Mesendoderm (in vitro differentiated cells): ENCODE data around the gene PLB1.

ENCODE experiments used
- DNase-seq: peaks from one replicate; pipeline ENCODE4 v3.0.0; 2013
- H2AK5ac ChIP-seq: 2 replicates; pipeline ENCODE4 v1.6.1; 2013; ENCODE audit warnings: low read length, inconsistent platforms
- H2BK120ac ChIP-seq: 2 replicates; pipeline ENCODE4 v1.6.1; 2013; ENCODE audit warnings: low read depth, mild to moderate bottlenecking, low read length, moderate library complexity, mixed read lengths
- H2BK15ac ChIP-seq: replicated peaks from 2 replicates; pipeline ENCODE4 v1.6.1; 2013; ENCODE audit warnings: low read depth, mild to moderate bottlenecking, moderate library complexity
- H2BK5ac ChIP-seq: 2 replicates; pipeline ENCODE4 v1.6.1; 2013; ENCODE audit warnings: low read length, inconsistent platforms
- H3K18ac ChIP-seq: 2 replicates; pipeline ENCODE4 v1.6.1; 2013; ENCODE audit warnings: mild to moderate bottlenecking, low read length, mixed read lengths
- H3K23ac ChIP-seq: one replicate; pipeline ENCODE4 v1.6.1; 2013; ENCODE audit warnings: low read length
- H3K27ac ChIP-seq: 2 replicates; pipeline ENCODE4 v1.5.1; 2013; ENCODE audit warnings: low read depth, mild to moderate bottlenecking, inconsistent platforms, low read length, moderate library complexity
- H3K27me3 ChIP-seq: 2 replicates; pipeline ENCODE4 v1.6.1; 2013; ENCODE audit warnings: low read length, control low read depth, mild to moderate bottlenecking, inconsistent platforms; ENCODE audit not compliant: insufficient read depth, poor library complexity
- H3K36me3 ChIP-seq: 2 replicates; pipeline ENCODE4 v1.6.1; 2013; ENCODE audit warnings: low read length, inconsistent platforms; ENCODE audit not compliant: control insufficient read depth, insufficient read depth
- H3K4ac ChIP-seq: one replicate; pipeline ENCODE4 v1.6.1; 2013; ENCODE audit warnings: low read depth, mild to moderate bottlenecking, low read length, moderate library complexity
- H3K4me1 ChIP-seq: 2 replicates; pipeline ENCODE4 v1.6.1; 2013; ENCODE audit warnings: low read depth, low read length, inconsistent platforms; ENCODE audit not compliant: control insufficient read depth
- H3K4me2 ChIP-seq: 2 replicates; pipeline ENCODE4 v1.6.1; 2013; ENCODE audit warnings: low read length
- H3K4me3 ChIP-seq: 2 replicates; pipeline ENCODE4 v1.5.1; 2013; ENCODE audit warnings: mild to moderate bottlenecking, low read length
- H3K56ac ChIP-seq: one replicate; pipeline ENCODE4 v1.6.1; 2013; ENCODE audit warnings: low read length
- H3K79me1 ChIP-seq: 2 replicates; pipeline ENCODE4 v1.6.1; 2013; ENCODE audit warnings: low read length, inconsistent platforms
- H3K79me2 ChIP-seq: 2 replicates; pipeline ENCODE4 v1.6.1; 2013; ENCODE audit warnings: mild to moderate bottlenecking, low read length; ENCODE audit not compliant: control insufficient read depth, insufficient read depth
- H3K9ac ChIP-seq: 2 replicates; pipeline ENCODE4 v1.6.1; 2013; ENCODE audit warnings: low read length, inconsistent platforms
- H4K5ac ChIP-seq: one replicate; pipeline ENCODE4 v1.6.1; 2013; ENCODE audit warnings: low read length
- H4K8ac ChIP-seq: one replicate; pipeline ENCODE4 v1.6.1; 2013; ENCODE audit warnings: low read depth, mild to moderate bottlenecking, control low read depth, low read length, moderate library complexity
- WGBS: extraction: QIAGEN DNeasy Blood & Tissue Kit; methylation state at CpG from one replicate; pipeline ENCODE4 v1.1.7; 2013; ENCODE audit warnings: low lambda C conversion rate, missing lambda C conversion rate; ENCODE audit not compliant: insufficient coverage; ENCODE audit errors: extremely low coverage; 5-methylcytosine and 5-hydroxymethylcytosine counted together

PLB1 gene

DNA sequence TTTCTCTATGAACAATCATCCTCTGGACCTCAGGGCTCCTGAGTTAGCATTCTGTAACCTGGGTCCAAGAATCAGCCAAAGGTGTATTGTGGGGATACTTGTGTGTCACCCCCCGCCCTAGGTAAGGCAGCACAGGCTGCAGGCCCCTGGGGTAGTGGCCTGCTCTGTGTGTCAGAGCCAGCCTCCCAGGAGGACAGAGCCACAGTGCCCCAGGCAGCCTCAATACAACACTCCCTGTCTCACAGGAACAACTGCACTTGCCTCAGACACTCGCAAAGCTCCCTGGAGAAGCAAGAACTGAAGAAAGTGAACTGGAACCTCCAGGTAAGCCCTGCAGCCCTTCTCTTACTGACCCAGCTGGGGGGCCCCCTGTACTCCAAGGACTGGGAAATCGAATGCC, 134.5 kb downstream of the PLB1 start:
- no peak overlapping the region for H3K27ac ChIP-seq
- H3K23ac ChIP-seq, result no peak overlapping the region

DNA sequence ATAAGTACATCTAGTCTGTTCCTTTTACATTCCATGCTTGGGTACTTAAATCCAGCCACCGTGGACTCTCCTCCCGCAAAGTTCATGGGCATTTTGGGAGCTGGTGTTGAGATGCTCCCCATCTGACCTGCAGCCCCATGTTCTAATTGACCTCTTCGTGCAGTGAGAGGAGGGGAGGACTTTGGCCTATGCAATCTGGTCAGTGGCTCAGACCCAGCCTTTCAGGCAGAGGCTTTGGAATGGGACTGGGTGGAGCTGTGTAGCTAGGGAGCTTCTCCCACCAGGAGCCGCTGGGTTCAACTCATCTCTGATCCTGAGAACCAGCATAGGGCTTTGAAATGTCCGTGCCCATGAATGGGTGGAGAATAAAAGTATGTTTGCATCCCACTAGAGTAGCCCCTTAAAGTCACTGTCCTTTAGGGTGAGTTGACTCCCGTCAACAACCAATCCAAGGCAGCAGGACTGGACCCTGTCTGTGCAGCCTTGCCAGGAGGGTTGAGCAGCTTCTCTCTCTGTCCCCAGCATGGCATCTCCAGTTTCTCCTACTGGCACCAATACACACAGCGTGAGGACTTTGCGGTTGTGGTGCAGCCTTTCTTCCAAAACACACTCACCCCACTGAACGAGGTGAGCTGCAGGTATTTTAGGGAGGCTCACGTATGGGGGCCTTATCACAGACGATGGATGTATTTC, 135.8 kb downstream of the PLB1 start:
- Histone ChIP-seq H3K23ac (no peak overlapping the region), H4K5ac (no peak overlapping the region), H3K79me1 (no peaks in the 10 kb centered on the region), H2BK120ac (no peak overlapping the region), H3K4me3 (no peak overlapping the region), H3K4me1 (no peaks in the 10 kb centered on the region), H3K27me3 (no peaks in the 10 kb centered on the region), H2AK5ac (no peak overlapping the region), H3K27ac (no peak overlapping the region), H3K18ac (no peak overlapping the region), H2BK15ac (no peak overlapping the region), H4K8ac (no peak overlapping the region), H3K36me3 (no peaks in the 10 kb centered on the region), H3K79me2 (no peaks in the 10 kb centered on the region), H3K56ac (no peak overlapping the region), H2BK5ac (no peak overlapping the region), H3K4ac (no peak overlapping the region), H3K9ac (no peak overlapping the region), H3K4me2 (no peak overlapping the region)
- WGBS, result no CpG with 5 or more reads among the region's 11 CpGs
- DNase-seq, result no peak

More for the DNA sequence above, 134.5 kb downstream of the PLB1 start:
- no peaks in the 10 kb centered on the region for H3K36me3 ChIP-seq
- no peaks in the 10 kb centered on the region for H3K79me2 ChIP-seq
- H3K18ac ChIP-seq, result no peak overlapping the region
- H2BK15ac ChIP-seq, result no peak overlapping the region
- no peak overlapping the region for H3K4ac ChIP-seq
- no CpG with 5 or more reads among the region's 3 CpGs for WGBS
- no peak for DNase-seq
- H3K4me1 ChIP-seq, result peaks cover 2% of the 10 kb centered on the region
- no peak overlapping the region for H3K4me2 ChIP-seq
- no peak overlapping the region for H4K8ac ChIP-seq
- H3K4me3 ChIP-seq, result no peak overlapping the region
- H3K9ac ChIP-seq, result no peak overlapping the region
- no peak overlapping the region for H2BK120ac ChIP-seq
- H4K5ac ChIP-seq, result no peak overlapping the region
- no peak overlapping the region for H3K56ac ChIP-seq
- no peaks in the 10 kb centered on the region for H3K79me1 ChIP-seq
- no peak overlapping the region for H2AK5ac ChIP-seq
- H3K27me3 ChIP-seq, result no peaks in the 10 kb centered on the region
- H2BK5ac ChIP-seq, result no peak overlapping the region

DNA sequence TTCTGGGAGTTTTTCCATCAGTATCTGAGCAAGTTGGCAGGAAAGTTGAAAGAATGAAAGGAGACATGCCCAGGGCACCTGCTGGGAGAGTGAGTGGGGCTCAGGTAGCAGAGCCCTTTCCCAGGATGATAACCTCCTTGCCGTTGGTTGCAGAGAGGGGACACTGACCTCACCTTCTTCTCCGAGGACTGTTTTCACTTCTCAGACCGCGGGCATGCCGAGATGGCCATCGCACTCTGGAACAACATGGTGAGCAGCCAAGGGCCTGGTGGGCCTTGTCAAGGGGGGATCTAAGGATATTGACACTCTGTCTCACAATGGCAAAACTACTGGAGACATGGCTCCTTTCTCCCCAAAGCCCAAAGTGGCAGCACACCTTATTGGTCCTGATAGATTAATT, 136.9 kb downstream of the PLB1 start:
- Histone ChIP-seq H3K9ac (no peak overlapping the region), H2AK5ac (no peak overlapping the region), H3K18ac (no peak overlapping the region), H3K79me2 (no peaks in the 10 kb centered on the region), H4K8ac (no peak overlapping the region), H3K27me3 (no peaks in the 10 kb centered on the region), H3K23ac (no peak overlapping the region), H3K4ac (no peak overlapping the region), H3K36me3 (no peaks in the 10 kb centered on the region), H4K5ac (no peak overlapping the region), H3K27ac (no peak overlapping the region), H2BK120ac (no peak overlapping the region), H3K79me1 (no peaks in the 10 kb centered on the region), H2BK15ac (no peak overlapping the region), H3K56ac (no peak overlapping the region), H3K4me2 (no peak overlapping the region), H2BK5ac (no peak overlapping the region), H3K4me1 (no peaks in the 10 kb centered on the region), H3K4me3 (no peak overlapping the region)
- DNase-seq, result no peak
- no CpG with 5 or more reads among the region's 6 CpGs for WGBS

DNA sequence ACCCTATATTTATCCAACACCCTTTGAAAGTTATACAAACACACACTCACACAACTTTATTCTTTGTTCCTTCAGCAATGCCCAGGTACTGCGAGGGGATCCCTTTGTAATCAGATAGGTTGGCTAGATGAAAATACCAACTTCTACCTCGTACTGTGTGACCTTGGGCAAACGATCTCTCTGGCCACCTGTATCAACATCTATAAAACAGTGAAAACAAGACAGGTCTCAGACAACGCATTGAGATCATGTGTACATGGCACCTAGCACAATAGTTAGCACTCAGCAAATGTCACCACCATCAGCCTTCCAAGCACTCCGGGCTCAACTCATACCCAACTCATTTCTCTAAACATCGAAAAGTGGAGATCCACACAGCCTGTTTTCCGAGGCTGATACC, 137.3 kb downstream of the PLB1 start:
- Histone ChIP-seq H3K56ac (no peak overlapping the region), H2BK15ac (no peak overlapping the region), H4K5ac (no peak overlapping the region), H3K4me3 (no peak overlapping the region), H2AK5ac (no peak overlapping the region), H3K9ac (no peak overlapping the region), H3K23ac (no peak overlapping the region), H2BK5ac (no peak overlapping the region), H2BK120ac (no peak overlapping the region), H3K79me1 (no peaks in the 10 kb centered on the region), H3K27ac (no peak overlapping the region), H3K4me1 (no peaks in the 10 kb centered on the region), H4K8ac (no peak overlapping the region), H3K27me3 (no peaks in the 10 kb centered on the region), H3K79me2 (no peaks in the 10 kb centered on the region), H3K4ac (no peak overlapping the region), H3K36me3 (no peaks in the 10 kb centered on the region), H3K4me2 (no peak overlapping the region), H3K18ac (no peak overlapping the region)
- no peak for DNase-seq
- no CpG with 5 or more reads among the region's 7 CpGs for WGBS

DNA sequence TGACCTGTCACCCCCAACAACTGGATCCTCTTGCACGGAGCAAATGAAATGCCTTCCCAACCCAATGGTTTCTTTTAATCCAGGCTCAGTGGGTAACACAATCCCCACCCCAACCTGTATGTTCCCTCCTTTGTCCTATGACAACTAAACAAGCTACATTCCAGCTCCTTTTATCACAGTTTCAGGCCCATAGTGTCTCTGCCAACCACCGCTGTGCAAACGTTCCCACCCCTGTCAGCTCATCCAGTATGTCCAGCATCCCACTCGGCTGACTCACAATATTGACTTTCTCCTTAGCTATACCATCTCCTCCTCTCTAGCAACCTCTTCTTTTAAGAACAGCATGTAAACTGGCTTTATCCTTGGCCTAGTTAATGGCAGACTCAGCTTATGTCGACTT, 137.9 kb downstream of the PLB1 start:
- no CpG with 5 or more reads among the region's 5 CpGs for WGBS

DNA sequence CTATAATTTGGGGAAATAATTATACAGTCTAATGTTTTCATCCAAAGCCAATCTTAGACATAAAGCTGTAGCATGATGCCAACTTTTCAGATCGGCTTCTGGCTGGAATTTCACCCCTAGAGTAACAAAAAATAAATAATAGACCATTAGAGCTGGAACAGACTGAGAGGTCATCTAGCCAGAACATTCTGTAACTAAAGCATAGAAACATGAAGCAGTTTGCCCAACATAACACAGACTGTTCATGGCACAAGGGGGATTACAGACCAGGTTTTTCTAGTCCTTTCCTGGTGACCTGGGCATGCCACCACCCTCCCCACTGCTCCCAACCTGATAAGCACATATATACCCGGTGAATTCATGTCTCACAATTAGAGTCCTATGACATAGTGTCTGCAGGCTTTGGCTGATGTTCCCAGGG, 139.3 kb downstream of the PLB1 start:
- no peak overlapping the region for H4K5ac ChIP-seq
- no peak for DNase-seq
- H3K4me3 ChIP-seq, result no peak overlapping the region
- H3K79me2 ChIP-seq, result no peaks in the 10 kb centered on the region
- H3K9ac ChIP-seq, result no peak overlapping the region
- no peak overlapping the region for H2BK15ac ChIP-seq
- H3K36me3 ChIP-seq, result no peaks in the 10 kb centered on the region
- no peak overlapping the region for H3K56ac ChIP-seq
- H2AK5ac ChIP-seq, result no peak overlapping the region
- H3K4me2 ChIP-seq, result no peak overlapping the region
- no peak overlapping the region for H2BK5ac ChIP-seq
- H3K79me1 ChIP-seq, result no peaks in the 10 kb centered on the region
- no peak overlapping the region for H3K4ac ChIP-seq
- no peak overlapping the region for H3K18ac ChIP-seq
- WGBS, result no CpG with 5 or more reads among the region's 2 CpGs
- H3K23ac ChIP-seq, result no peak overlapping the region
- H4K8ac ChIP-seq, result no peak overlapping the region
- no peak overlapping the region for H2BK120ac ChIP-seq
- no peaks in the 10 kb centered on the region for H3K27me3 ChIP-seq
- H3K4me1 ChIP-seq, result no peaks in the 10 kb centered on the region
- H3K27ac ChIP-seq, result no peak overlapping the region

More for the DNA sequence above, 137.9 kb downstream of the PLB1 start:
- Histone ChIP-seq H3K4me2 (no peak overlapping the region), H3K79me2 (no peaks in the 10 kb centered on the region), H3K4ac (no peak overlapping the region), H4K8ac (no peak overlapping the region), H2BK15ac (no peak overlapping the region), H2BK120ac (no peak overlapping the region), H2AK5ac (no peak overlapping the region), H3K9ac (no peak overlapping the region), H3K79me1 (no peaks in the 10 kb centered on the region), H2BK5ac (no peak overlapping the region), H4K5ac (no peak overlapping the region), H3K23ac (no peak overlapping the region), H3K4me1 (no peaks in the 10 kb centered on the region), H3K56ac (no peak overlapping the region), H3K27ac (no peak overlapping the region), H3K18ac (no peak overlapping the region), H3K27me3 (no peaks in the 10 kb centered on the region), H3K4me3 (no peak overlapping the region), H3K36me3 (no peaks in the 10 kb centered on the region)
- no peak for DNase-seq
